ENCODE results near the gene SCARF2. TPM values are rescaled to one million over a fixed set of nuclear protein-coding genes. Genes with fewer than 3 reads are reported as not detected.

SCARF2 gene
- total and polyA plus RNA-seq, 2 of the 8 experiments (the other 6 are each of a cell fraction or from before 2014, with no cell fraction given), result 4.2 to 9.8 TPM

DNA sequence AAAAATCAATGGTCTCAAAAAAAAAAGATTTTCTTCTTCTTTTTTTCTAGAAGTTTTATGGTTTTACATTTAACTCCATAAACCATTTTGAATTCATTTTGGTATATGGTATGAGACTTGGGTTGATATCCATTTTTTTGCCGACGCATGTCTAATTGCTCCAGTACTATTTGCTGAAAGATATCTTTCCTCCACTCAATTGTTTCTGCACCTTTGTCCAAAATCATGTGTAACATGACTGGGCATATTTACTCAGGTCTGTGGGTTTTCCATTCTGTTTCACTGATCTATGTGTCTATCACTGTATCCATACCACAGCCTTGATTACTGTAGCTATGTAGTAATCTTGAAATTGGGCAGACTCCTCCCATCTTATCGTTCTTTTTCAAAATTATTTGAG lies 15.6 kb upstream of the SCARF2 start:
- no peak for FAIRE-seq
- H3K14ac ChIP-seq (ENCODE audit: insufficient read length), result no peak overlapping the region
- CTCF ChIA-PET (ENCODE audit: partially characterized antibody), result interaction anchor here (0.6 to 5.4 kb wide), 8 partner anchors 8 to 54 kb away, joined by 3 to 47 read pairs (median 10); partner anchors contain the start of gene MED15

More for the DNA sequence above, 15.6 kb upstream of the SCARF2 start:
- no peak overlapping the region for H2BK5ac ChIP-seq (ENCODE audit: low read depth, low read length)
- H3K27ac ChIP-seq (ENCODE audit: low read depth, low read length), result no peak overlapping the region
- H3K4me3 ChIP-seq (ENCODE audit: extremely low read depth in 1 of 4, insufficient read depth in 2 of 4, low read depth in 3 of 4, low read length in 4 of 4), result no peak overlapping the region
- H3K79me1 ChIP-seq (ENCODE audit: low read depth, low read length), result no peaks in the 10 kb centered on the region
- no peaks in the 10 kb centered on the region for H3K9me3 ChIP-seq (ENCODE audit: insufficient read depth in 2 of 2, low read depth in 1 of 2, low read length in 1 of 2)
- no peak overlapping the region for H3K9ac ChIP-seq (replicated peaks in 1 of 4; ENCODE audit: extremely low read depth in 1 of 4, low read depth in 3 of 4, low read length in 3 of 4)
- H3K18ac ChIP-seq (ENCODE audit: extremely low read depth, low read length), result no peak overlapping the region
- H3K56ac ChIP-seq (replicated peaks; ENCODE audit: insufficient read length, low read depth, low read length), result no peak overlapping the region
- 86% methylated on average over 3 of the region's 3 CpGs; no CpG with 5 or more reads in 1 of the 2 experiments for WGBS, 2 experiments (ENCODE audit: extremely low coverage in 1 of 2, insufficient coverage in 1 of 2, insufficient read length in 1 of 2, insufficient replicate concordance in 2 of 2, low coverage in 1 of 2, low lambda C conversion rate in 2 of 2, missing lambda C conversion rate in 1 of 2)
- no peak for DNase-seq (ENCODE audit: low read depth in 1 of 2, low spot score in 2 of 2)
- no peaks in the 10 kb centered on the region; a peak in 1 of 8 replicates for H3K36me3 ChIP-seq (ENCODE audit: control insufficient read depth in 2 of 4, insufficient read depth in 4 of 4, low read length in 3 of 4)
- H2BK15ac ChIP-seq (ENCODE audit: low read length), result no peak overlapping the region
- no peak overlapping the region for H3K23ac ChIP-seq (ENCODE audit: insufficient read length)
- H2BK120ac ChIP-seq (replicated peaks; ENCODE audit: low read depth, low read length), result no peak overlapping the region
- H2AK5ac ChIP-seq (ENCODE audit: low read depth, low read length), result no peak overlapping the region
- H3K79me2 ChIP-seq (ENCODE audit: control insufficient read depth in 1 of 2, insufficient read depth in 2 of 2, low read length in 2 of 2), result no peaks in the 10 kb centered on the region
- no peaks in the 10 kb centered on the region for H3K23me2 ChIP-seq (ENCODE audit: low read depth, low read length)
- H3K4ac ChIP-seq (replicated peaks; ENCODE audit: insufficient read length, low read depth, low read length), result no peak overlapping the region
- H3K4me1 ChIP-seq (replicated peaks in 1 of 4; ENCODE audit: control insufficient read depth in 3 of 4, insufficient read depth in 4 of 4, low read length in 3 of 4), result peaks cover 0 to 2% (median under 1%) of the 10 kb centered on the region in 4 experiments; a peak in 2 of 7 replicates
- H4K91ac ChIP-seq (replicated peaks; ENCODE audit: insufficient read length, low read length), result no peak overlapping the region
- POLR2A ChIA-PET (ENCODE audit: partially characterized antibody), result interaction anchor here (0.7 kb wide), 1 partner anchor 29 kb away, joined by 3 read pairs; no protein-coding TSS in a partner anchor
- no peak overlapping the region for H2AFZ ChIP-seq (ENCODE audit: low read length)
- H4K20me1 ChIP-seq (replicated peaks in 1 of 2; ENCODE audit: control insufficient read depth in 1 of 2, insufficient read depth in 2 of 2, low read length in 2 of 2), result no peaks in the 10 kb centered on the region
- H3K4me2 ChIP-seq (ENCODE audit: insufficient read depth in 1 of 2, low read depth in 2 of 2, low read length in 2 of 2), result no peak overlapping the region
- no peak overlapping the region for H4K8ac ChIP-seq (ENCODE audit: extremely low read depth, insufficient read depth, low read length)
- H2BK12ac ChIP-seq (ENCODE audit: low read depth, low read length), result no peak overlapping the region
- no peak overlapping the region for H2BK20ac ChIP-seq (ENCODE audit: low read length)
- H3K27me3 ChIP-seq (replicated peaks in 1 of 4; ENCODE audit: control insufficient read depth in 3 of 4, extremely low read depth in 1 of 4, insufficient read depth in 3 of 4, low read length in 3 of 4), result no peaks in the 10 kb centered on the region
- no peak overlapping the region for H4K5ac ChIP-seq (ENCODE audit: insufficient read length, low read depth, low read length)
